HG03045 (cell line): ENCODE results near the gene SPRYD4.
A peak's percentile ranks its signal among the peaks of the same experiment; 100 is the strongest.
"Not testable (repeated sequence)": the region's sequence is repeated elsewhere in the genome, so short reads cannot be mapped to it uniquely, and the experiment has no call there.

Source experiments
- ATAC-seq: cut with Tn5 transposase; IDR thresholded peaks from one replicate; pipeline ENCODE4 v1.9.1; 2021; ENCODE audit warnings: mild to moderate bottlenecking, moderate library complexity; ENCODE audit not compliant: unreplicated experiment

The SPRYD4 gene

GRCh38 chr12:56476143-56476542 is 7.8 kb downstream of the SPRYD4 start:
- ATAC-seq, result no peak

- no peak for ATAC-seq
Observed at GRCh38 chr12:56476972-56477432, 8.6 kb downstream of the SPRYD4 start.

GRCh38 chr12:56477521-56478225 is 9.3 kb downstream of the SPRYD4 start:
- no peak for ATAC-seq

GRCh38 chr12:56479625-56480024 is 11.2 kb downstream of the SPRYD4 start:
- no peak for ATAC-seq

GRCh38 chr12:56484566-56484965 is 16.2 kb downstream of the SPRYD4 start:
- ATAC-seq, result no peak

GRCh38 chr12:56486694-56487093 is 18.3 kb downstream of the SPRYD4 start:
- ATAC-seq, result no peak

- ATAC-seq, result peak; percentile 33
Observed at GRCh38 chr12:56487448-56488040, 19.2 kb downstream of the SPRYD4 start.

- peak; percentile 93 for ATAC-seq
Observed at GRCh38 chr12:56488041-56488955, 19.9 kb downstream of the SPRYD4 start, which contains the start of gene GLS2. GLS2 (minus strand) TSS chr12:56488161; CDS start chr12:56488118, 43 bp downstream.

GRCh38 chr12:56490360-56490759 is 22.0 kb downstream of the SPRYD4 start:
- ATAC-seq, result no peak

- not testable (repeated sequence) for ATAC-seq
Observed at GRCh38 chr12:56493409-56494105, 25.2 kb downstream of the SPRYD4 start.

- not testable (repeated sequence) for ATAC-seq
Observed at GRCh38 chr12:56494106-56494415, 25.7 kb downstream of the SPRYD4 start.

- ATAC-seq, result not testable (repeated sequence)
Observed at GRCh38 chr12:56494481-56494880, 26.1 kb downstream of the SPRYD4 start.

- ATAC-seq, result not testable (repeated sequence)
Observed at GRCh38 chr12:56496704-56497103, 28.3 kb downstream of the SPRYD4 start.

- ATAC-seq, result not testable (repeated sequence)
Observed at GRCh38 chr12:56498126-56498902, 29.9 kb downstream of the SPRYD4 start.

- ATAC-seq, result not testable (repeated sequence)
Observed at GRCh38 chr12:56499452-56499851, 31.1 kb downstream of the SPRYD4 start.

GRCh38 chr12:56499879-56500278 is 31.5 kb downstream of the SPRYD4 start:
- ATAC-seq, result not testable (repeated sequence)

GRCh38 chr12:56510786-56511185 is 42.4 kb downstream of the SPRYD4 start:
- no peak for ATAC-seq

- ATAC-seq, result not testable (repeated sequence)
Observed at GRCh38 chr12:56514014-56514318, 45.6 kb downstream of the SPRYD4 start.

GRCh38 chr12:56517854-56518253 is 49.5 kb downstream of the SPRYD4 start:
- ATAC-seq, result no peak

GRCh38 chr12:56518570-56518969 is 50.2 kb downstream of the SPRYD4 start:
- ATAC-seq, result no peak
